HEK293 (cell line): ENCODE results near the gene ARHGAP8.

Source experiments
- CTCF ChIA-PET: fragments of 350-600 bp; formaldehyde crosslinking; extraction: SDS; loops from one replicate; lab custom pipeline; 2021; ENCODE audit warnings: antibody characterized with exemption; lab: Yijun Ruan, JAX
- POLR2A ChIA-PET: fragments of 300-600 bp; formaldehyde crosslinking; extraction: SDS; loops from one replicate; lab custom pipeline; 2020; ENCODE audit warnings: antibody characterized with exemption, inconsistent platforms; lab: Yijun Ruan, JAX
- H3K27ac ChIP-seq: fragments of 200-500 bp; sonication (Bioruptor generic); 2 replicates; pipeline ENCODE4 v1.5.1; 2014; ENCODE audit warnings: low read depth, low read length, control low read depth, inconsistent platforms; ENCODE audit errors: extremely low read depth
- H3K36me3 ChIP-seq, 2 experiments: fragments of 200-500 bp in 1 of 2; sonication (Bioruptor generic) in 1 of 2; 1 replicate in 1 of 2; 2 replicates in 1 of 2; pipeline ENCODE4 v1.5.1; 2014 to 2017; ENCODE audit warnings: inconsistent platforms in 2 of 2, low read length in 2 of 2; ENCODE audit not compliant: control insufficient read depth in 2 of 2, insufficient read depth in 1 of 2
- H3K4me1 ChIP-seq: fragments of 200-500 bp; sonication (Bioruptor generic); 2 replicates; pipeline ENCODE4 v1.5.1; 2014; ENCODE audit warnings: mild to moderate bottlenecking, low read length, inconsistent platforms; ENCODE audit not compliant: control insufficient read depth, insufficient read depth
- H3K4me3 ChIP-seq: 2 replicates; pipeline ENCODE4 v1.5.1; 2011; ENCODE audit warnings: low read depth, mild to moderate bottlenecking, control low read depth, low read length, moderate library complexity
- H3K9me3 ChIP-seq: fragments of 200-500 bp; sonication (Bioruptor generic); 2 replicates; pipeline ENCODE4 v1.5.1; 2014; ENCODE audit warnings: low read depth, low read length, inconsistent platforms; ENCODE audit not compliant: control insufficient read depth, insufficient read depth
- FEZF1 ChIP-seq: fragments of 450-650 bp; formaldehyde crosslinking; IDR thresholded peaks from 2 replicates; pipeline ENCODE4 v1.5.1; 2016; ENCODE audit warnings: missing biosample characterization, missing genetic modification characterization
- HIC1 ChIP-seq: fragments of 450-650 bp; formaldehyde crosslinking; IDR thresholded peaks from 2 replicates; pipeline ENCODE4 v1.5.1; 2016; ENCODE audit warnings: missing biosample characterization, missing genetic modification characterization
- HOXA7 ChIP-seq: sonication (generic); formaldehyde crosslinking; IDR thresholded peaks from 2 replicates; pipeline ENCODE4 v1.8.1; 2022; ENCODE audit warnings: missing genetic modification reagents, borderline replicate concordance
- HOXD13 ChIP-seq: sonication (generic); formaldehyde crosslinking; IDR thresholded peaks from 2 replicates; pipeline ENCODE4 v1.8.0; 2022; ENCODE audit warnings: missing genetic modification reagents, borderline replicate concordance
- KLF8 ChIP-seq: fragments of 450-650 bp; formaldehyde crosslinking; IDR thresholded peaks from 2 replicates; pipeline ENCODE4 v1.5.1; 2016; ENCODE audit warnings: missing biosample characterization, missing genetic modification characterization
- MEIS1 ChIP-seq: sonication (generic); formaldehyde crosslinking; IDR thresholded peaks from 2 replicates; pipeline ENCODE4 v1.8.1; 2022; ENCODE audit warnings: missing genetic modification reagents, mild to moderate bottlenecking, borderline replicate concordance
- REST ChIP-seq: fragments of 450-650 bp; formaldehyde crosslinking; IDR thresholded peaks from 2 replicates; pipeline ENCODE4 v1.5.1; 2016; ENCODE audit warnings: missing biosample characterization, missing genetic modification characterization
- SP7 ChIP-seq: fragments of 450-650 bp; formaldehyde crosslinking; IDR thresholded peaks from 2 replicates; pipeline ENCODE4 v1.5.1; 2016; ENCODE audit warnings: missing biosample characterization, missing genetic modification characterization
- ZNF121 ChIP-seq: fragments of 450-650 bp; formaldehyde crosslinking; IDR thresholded peaks from 2 replicates; pipeline ENCODE4 v1.5.1; 2016; ENCODE audit warnings: missing biosample characterization, missing genetic modification characterization
- ZNF133 ChIP-seq: fragments of 450-650 bp; formaldehyde crosslinking; IDR thresholded peaks from 2 replicates; pipeline ENCODE4 v1.5.1; 2016; ENCODE audit warnings: missing biosample characterization, missing genetic modification characterization
- ZNF157 ChIP-seq: fragments of 450-650 bp; formaldehyde crosslinking; IDR thresholded peaks from 2 replicates; pipeline ENCODE4 v1.5.1; 2016; ENCODE audit warnings: missing biosample characterization, missing genetic modification characterization
- ZNF169 ChIP-seq: fragments of 450-650 bp; formaldehyde crosslinking; IDR thresholded peaks from 2 replicates; pipeline ENCODE4 v1.5.1; 2016; ENCODE audit warnings: missing biosample characterization, missing genetic modification characterization
- ZNF23 ChIP-seq: fragments of 450-650 bp; formaldehyde crosslinking; IDR thresholded peaks from 2 replicates; pipeline ENCODE4 v1.5.1; 2016; ENCODE audit warnings: missing biosample characterization, missing genetic modification characterization, borderline replicate concordance
- ZNF37A ChIP-seq: fragments of 450-650 bp; IDR thresholded peaks from 2 replicates; pipeline ENCODE4 v1.5.1; 2018; ENCODE audit warnings: missing biosample characterization, missing genetic modification characterization
- ZNF473 ChIP-seq: fragments of 450-650 bp; formaldehyde crosslinking; IDR thresholded peaks from 2 replicates; pipeline ENCODE4 v1.5.1; 2017; ENCODE audit warnings: missing biosample characterization, missing genetic modification characterization
- ZNF548 ChIP-seq: fragments of 450-650 bp; formaldehyde crosslinking; IDR thresholded peaks from 2 replicates; pipeline ENCODE4 v1.5.1; 2016; ENCODE audit warnings: missing biosample characterization, missing genetic modification characterization
- ZNF580 ChIP-seq: fragments of 450-650 bp; formaldehyde crosslinking; IDR thresholded peaks from 2 replicates; pipeline ENCODE4 v1.5.1; 2016; ENCODE audit warnings: missing biosample characterization, missing genetic modification characterization
- ZNF654 ChIP-seq: fragments of 450-650 bp; formaldehyde crosslinking; IDR thresholded peaks from 2 replicates; pipeline ENCODE4 v1.5.1; 2016; ENCODE audit warnings: low read depth, missing biosample characterization, missing genetic modification characterization
- ZNF777 ChIP-seq: fragments of 450-650 bp; formaldehyde crosslinking; IDR thresholded peaks from 2 replicates; pipeline ENCODE4 v1.5.1; 2017; ENCODE audit warnings: missing biosample characterization, missing genetic modification characterization, borderline replicate concordance
- ZNF791 ChIP-seq: fragments of 450-650 bp; formaldehyde crosslinking; IDR thresholded peaks from 2 replicates; pipeline ENCODE4 v1.5.1; 2016; ENCODE audit warnings: missing biosample characterization, missing genetic modification characterization
- ZNF830 ChIP-seq: fragments of 450-650 bp; IDR thresholded peaks from 2 replicates; pipeline ENCODE4 v1.5.0; 2018; ENCODE audit warnings: missing biosample characterization, missing genetic modification characterization, low read depth, mild to moderate bottlenecking, moderate library complexity
- ZSCAN16 ChIP-seq: fragments of 450-650 bp; formaldehyde crosslinking; IDR thresholded peaks from 2 replicates; pipeline ENCODE4 v1.5.1; 2016; ENCODE audit warnings: missing biosample characterization, missing genetic modification characterization
- TF ChIP-seq, protein P1 (sequence below): fragments of 450-650 bp; formaldehyde crosslinking; IDR thresholded peaks from 2 replicates; pipeline ENCODE4 v1.5.1; 2016; ENCODE audit warnings: missing biosample characterization, missing genetic modification characterization, borderline replicate concordance
- TF ChIP-seq, protein P2 (sequence below): IDR thresholded peaks from 2 replicates; pipeline ENCODE4 v1.6.1; 2011; ENCODE audit warnings: mild to moderate bottlenecking, low read depth, low read length, borderline replicate concordance

The ARHGAP8 gene

GRCh38 chr22:44834065-44834464 lies 81.7 kb downstream of the ARHGAP8 start:
- ChIA-PET POLR2A (no interaction called here), CTCF (no interaction called here)
- Histone ChIP-seq H3K4me1 (no peaks in the 10 kb centered on the region), H3K36me3 (peaks cover 5 to 15% of the 10 kb centered on the region in 2 experiments), H3K4me3 (no peak overlapping the region), H3K9me3 (no peaks in the 10 kb centered on the region; the same call in 1 of the 2 replicates), H3K27ac (no peak overlapping the region)
- TF ChIP-seq MEIS1 (CRISPR knock-in tag), result no peak
- TF ChIP-seq KLF8 (tag by site-specific recombination), result no peak
- TF ChIP-seq, protein P1, sequence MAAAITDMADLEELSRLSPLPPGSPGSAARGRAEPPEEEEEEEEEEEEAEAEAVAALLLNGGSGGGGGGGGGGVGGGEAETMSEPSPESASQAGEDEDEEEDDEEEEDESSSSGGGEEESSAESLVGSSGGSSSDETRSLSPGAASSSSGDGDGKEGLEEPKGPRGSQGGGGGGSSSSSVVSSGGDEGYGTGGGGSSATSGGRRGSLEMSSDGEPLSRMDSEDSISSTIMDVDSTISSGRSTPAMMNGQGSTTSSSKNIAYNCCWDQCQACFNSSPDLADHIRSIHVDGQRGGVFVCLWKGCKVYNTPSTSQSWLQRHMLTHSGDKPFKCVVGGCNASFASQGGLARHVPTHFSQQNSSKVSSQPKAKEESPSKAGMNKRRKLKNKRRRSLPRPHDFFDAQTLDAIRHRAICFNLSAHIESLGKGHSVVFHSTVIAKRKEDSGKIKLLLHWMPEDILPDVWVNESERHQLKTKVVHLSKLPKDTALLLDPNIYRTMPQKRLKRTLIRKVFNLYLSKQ (tag by site-specific recombination), result no peak
- TF ChIP-seq ZNF791 (tag by site-specific recombination), result no peak
- no peak for TF ChIP-seq HIC1 (tag by site-specific recombination)
- TF ChIP-seq ZNF580 (tag by site-specific recombination), result no peak
- no peak for TF ChIP-seq ZNF121 (tag by site-specific recombination)

DNA sequence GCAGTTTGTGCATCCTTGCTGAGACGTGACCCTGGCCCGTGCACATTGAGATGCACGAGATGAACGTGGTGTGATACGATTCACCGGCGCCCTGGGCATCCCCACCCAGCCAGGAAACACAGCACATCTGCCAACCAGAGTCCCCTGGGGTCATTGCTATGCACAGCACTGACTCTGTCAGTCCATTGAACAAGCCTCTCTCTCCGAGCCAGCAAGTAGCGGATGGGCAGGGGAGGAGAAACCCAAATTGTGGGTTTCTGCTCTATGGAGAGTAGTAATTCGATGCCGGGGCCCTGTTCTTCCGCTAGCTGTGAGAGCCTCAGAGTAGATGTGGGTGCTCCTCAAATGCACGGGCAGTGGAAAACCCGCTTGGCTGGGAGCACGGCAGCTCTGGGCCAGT lies 85.1 kb downstream of the ARHGAP8 start:
- Histone ChIP-seq H3K4me1 (no peaks in the 10 kb centered on the region), H3K4me3 (no peak overlapping the region), H3K9me3 (no peaks in the 10 kb centered on the region; the same call in 1 of the 2 replicates), H3K27ac (no peak overlapping the region), H3K36me3 (peaks cover 5 to 15% of the 10 kb centered on the region in 2 experiments)
- ChIA-PET CTCF (no interaction called here), POLR2A (no interaction called here)
- no peak for TF ChIP-seq ZNF830
- no peak for TF ChIP-seq FEZF1
- no peak for TF ChIP-seq ZNF133 (tag by site-specific recombination)
- TF ChIP-seq SP7 (tag by site-specific recombination), result no peak
- TF ChIP-seq, protein P2, sequence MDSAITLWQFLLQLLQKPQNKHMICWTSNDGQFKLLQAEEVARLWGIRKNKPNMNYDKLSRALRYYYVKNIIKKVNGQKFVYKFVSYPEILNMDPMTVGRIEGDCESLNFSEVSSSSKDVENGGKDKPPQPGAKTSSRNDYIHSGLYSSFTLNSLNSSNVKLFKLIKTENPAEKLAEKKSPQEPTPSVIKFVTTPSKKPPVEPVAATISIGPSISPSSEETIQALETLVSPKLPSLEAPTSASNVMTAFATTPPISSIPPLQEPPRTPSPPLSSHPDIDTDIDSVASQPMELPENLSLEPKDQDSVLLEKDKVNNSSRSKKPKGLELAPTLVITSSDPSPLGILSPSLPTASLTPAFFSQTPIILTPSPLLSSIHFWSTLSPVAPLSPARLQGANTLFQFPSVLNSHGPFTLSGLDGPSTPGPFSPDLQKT, result no peak
- no peak for TF ChIP-seq ZSCAN16 (tag by site-specific recombination)
- TF ChIP-seq HOXA7, result no peak
- no peak for TF ChIP-seq ZNF169 (tag by site-specific recombination)
- TF ChIP-seq ZNF654 (tag by site-specific recombination), result no peak
- no peak for TF ChIP-seq ZNF37A (tag by site-specific recombination)
- TF ChIP-seq HOXD13 (CRISPR knock-in tag), result no peak
- no peak for TF ChIP-seq REST
- no peak for TF ChIP-seq ZNF473 (tag by site-specific recombination)
- TF ChIP-seq ZNF23, result no peak
- TF ChIP-seq ZNF548, result no peak
- TF ChIP-seq ZNF157 (tag by site-specific recombination), result no peak
- no peak for TF ChIP-seq ZNF777
